IMR-90 (cell line): ENCODE results near the gene ORAI1. TPM values are rescaled to one million over a fixed set of nuclear protein-coding genes. Genes with fewer than 3 reads are reported as not detected.

Experiments used
- ATAC-seq: fragments of 200-7000 bp; cut with Tn5 transposase; 2 replicates; pipeline ENCODE4 v1.9.1; 2020; ENCODE audit warnings: low read depth, mild to moderate bottlenecking, moderate library complexity
- BruUV-seq: library from RNA; stranded (reverse); fragments of 400-500 nt; replicated peaks from 2 replicates; lab custom pipeline; 2021; lab: Mats Ljungman, UMichigan
- CTCF ChIA-PET: fragments of 300-600 bp; formaldehyde crosslinking; extraction: SDS; loops from one replicate; lab custom pipeline; 2021; ENCODE audit warnings: antibody characterized with exemption; lab: Yijun Ruan, JAX
- POLR2A ChIA-PET: fragments of 300-600 bp; sonication (Branson Sonifier 250); formaldehyde crosslinking; loops from one replicate; lab custom pipeline; 2022; ENCODE audit warnings: antibody characterized with exemption; ENCODE audit not compliant: unreplicated experiment; lab: Charles Lee
- DNase-seq: peaks from one replicate; pipeline ENCODE4 v3.0.0; 2013
- H2AFZ ChIP-seq: replicated peaks from 2 replicates; pipeline ENCODE3; 2013; ENCODE audit warnings: low read length, mild to moderate bottlenecking; ENCODE audit not compliant: poor library complexity
- H2AK5ac ChIP-seq: 2 replicates; pipeline ENCODE4 v1.6.1; 2013; ENCODE audit warnings: low read depth, low read length, inconsistent platforms
- H2AK9ac ChIP-seq: replicated peaks from 2 replicates; pipeline ENCODE3; 2013; ENCODE audit warnings: mild to moderate bottlenecking, low read depth, low read length, moderate library complexity; ENCODE audit not compliant: poor library complexity
- H2BK120ac ChIP-seq: 2 replicates; pipeline ENCODE4 v1.6.1; 2013; ENCODE audit warnings: low read depth, low read length, inconsistent platforms
- H2BK15ac ChIP-seq: 3 replicates; pipeline ENCODE4 v1.6.1; 2013; ENCODE audit warnings: low read depth, low read length, inconsistent platforms
- H2BK20ac ChIP-seq: 2 replicates; pipeline ENCODE4 v1.6.1; 2013; ENCODE audit warnings: low read depth, mild to moderate bottlenecking, inconsistent platforms, low read length, moderate library complexity
- H2BK5ac ChIP-seq: 2 replicates; pipeline ENCODE4 v1.6.1; 2013; ENCODE audit warnings: mild to moderate bottlenecking, low read depth, low read length, inconsistent platforms; ENCODE audit not compliant: poor library complexity, severe bottlenecking
- H3K14ac ChIP-seq: replicated peaks from 2 replicates; pipeline ENCODE4 v1.6.1; 2013; ENCODE audit warnings: low read depth, low read length, inconsistent platforms
- H3K18ac ChIP-seq: 2 replicates; pipeline ENCODE4 v1.6.1; 2013; ENCODE audit warnings: low read depth, low read length, control low read depth
- H3K23ac ChIP-seq: 2 replicates; pipeline ENCODE4 v1.6.1; 2013; ENCODE audit warnings: low read depth, low read length, inconsistent platforms
- H3K27ac ChIP-seq: 2 replicates; pipeline ENCODE4 v1.5.1; 2013; ENCODE audit warnings: mild to moderate bottlenecking, control low read depth, low read length; ENCODE audit not compliant: insufficient read depth
- H3K27me3 ChIP-seq: 2 replicates; pipeline ENCODE4 v1.6.1; 2013; ENCODE audit warnings: low read length; ENCODE audit not compliant: control insufficient read depth, insufficient read depth
- H3K36me3 ChIP-seq: 2 replicates; pipeline ENCODE4 v1.6.1; 2013; ENCODE audit warnings: low read length, mixed read lengths; ENCODE audit not compliant: control insufficient read depth, insufficient read depth
- H3K4ac ChIP-seq: 2 replicates; pipeline ENCODE4 v1.6.1; 2013; ENCODE audit warnings: low read depth, low read length, inconsistent platforms
- H3K4me1 ChIP-seq: 2 replicates; pipeline ENCODE4 v1.6.1; 2013; ENCODE audit warnings: low read length, mixed read lengths; ENCODE audit not compliant: control insufficient read depth, insufficient read depth
- H3K4me2 ChIP-seq: 2 replicates; pipeline ENCODE4 v1.6.1; 2013; ENCODE audit warnings: low read depth, mild to moderate bottlenecking, control low read depth, low read length, moderate library complexity
- H3K4me3 ChIP-seq: 2 replicates; pipeline ENCODE4 v1.5.1; 2013; ENCODE audit warnings: low read depth, mild to moderate bottlenecking, control low read depth, low read length, moderate library complexity; ENCODE audit not compliant: insufficient read depth
- H3K56ac ChIP-seq: 2 replicates; pipeline ENCODE4 v1.6.1; 2013; ENCODE audit warnings: low read length, inconsistent platforms; ENCODE audit not compliant: insufficient read depth; ENCODE audit errors: extremely low read depth
- H3K79me1 ChIP-seq, 2 experiments: 2 replicates each; pipeline ENCODE4 v1.6.1; 2013; ENCODE audit warnings: low read length in 2 of 2, inconsistent platforms in 1 of 2, low read depth in 1 of 2
- H3K9ac ChIP-seq: 2 replicates; pipeline ENCODE4 v1.6.1; 2013; ENCODE audit warnings: low read depth, low read length, control low read depth
- H3K9me1 ChIP-seq: 2 replicates; pipeline ENCODE4 v1.6.1; 2013; ENCODE audit warnings: low read length, inconsistent platforms; ENCODE audit not compliant: insufficient read depth
- H3K9me3 ChIP-seq: 2 replicates; pipeline ENCODE4 v1.6.1; 2013; ENCODE audit warnings: low read length; ENCODE audit not compliant: control insufficient read depth, insufficient read depth
- H4K20me1 ChIP-seq: 2 replicates; pipeline ENCODE4 v1.6.1; 2013; ENCODE audit warnings: low read length, inconsistent platforms; ENCODE audit not compliant: insufficient read depth
- H4K5ac ChIP-seq: 2 replicates; pipeline ENCODE4 v1.6.1; 2013; ENCODE audit warnings: mild to moderate bottlenecking, low read depth, low read length, control low read depth
- H4K8ac ChIP-seq, 2 experiments: 2 replicates each; pipeline ENCODE4 v1.6.1; 2013; ENCODE audit warnings: low read depth in 2 of 2, low read length in 2 of 2, control low read depth in 1 of 2, inconsistent platforms in 1 of 2
- H4K91ac ChIP-seq: 2 replicates; pipeline ENCODE4 v1.6.1; 2013; ENCODE audit warnings: low read depth, low read length, inconsistent platforms; ENCODE audit not compliant: insufficient read depth
- BHLHE40 ChIP-seq: fragments of 150-350 bp; IDR thresholded peaks from 2 replicates; pipeline ENCODE4 v1.6.1; 2016; ENCODE audit warnings: mild to moderate bottlenecking, low read depth, low read length
- CHD1 ChIP-seq: IDR thresholded peaks from 2 replicates; pipeline ENCODE4 v1.6.1; 2012; ENCODE audit warnings: low read depth, low read length, improper control_type of control experiment
- MAFK ChIP-seq: IDR thresholded peaks from 2 replicates; pipeline ENCODE4 v1.6.1; 2012; ENCODE audit warnings: low read depth, low read length, improper control_type of control experiment
- RAD21 ChIP-seq: IDR thresholded peaks from 2 replicates; pipeline ENCODE4 v1.6.1; 2012; ENCODE audit warnings: low read length, improper control_type of control experiment
- RCOR1 ChIP-seq: IDR thresholded peaks from 2 replicates; pipeline ENCODE4 v1.6.1; 2012; ENCODE audit warnings: mild to moderate bottlenecking, low read length, improper control_type of control experiment; ENCODE audit not compliant: insufficient replicate concordance
- SMC3 ChIP-seq: fragments of 150-350 bp; IDR thresholded peaks from 2 replicates; pipeline ENCODE4 v1.6.1; 2016; ENCODE audit warnings: low read depth, mild to moderate bottlenecking, antibody characterized with exemption, low read length, moderate library complexity
- WGBS, 2 experiments: methylation state at CpG; one replicate each; pipeline versions ENCODE4 v1.1.5 to v1.1.7; 2013; ENCODE audit warnings: missing lambda C conversion rate in 2 of 2; ENCODE audit not compliant: insufficient read length in 1 of 2; ENCODE audit errors: extremely low coverage in 2 of 2; 5-methylcytosine and 5-hydroxymethylcytosine counted together
- dilution Hi-C: fragments of 300-500 bp; cut with HindIII; formaldehyde crosslinking; loops from one replicate; pipeline ENCODE4 v1.14.3; 2018; ENCODE audit warnings: low sequenced_read_pairs; ENCODE audit not compliant: unreplicated experiment
- in situ Hi-C: fragments of 300-500 bp; cut with MboI; formaldehyde crosslinking; loops from 3 replicates; pipeline ENCODE4 v1.14.3; 2019; ENCODE audit warnings: low sequenced_read_pairs, inconsistent platforms, mixed read lengths
- intact Hi-C: fragments of 100-400 bp; cut with micrococcal nuclease; formaldehyde crosslinking; loops from 2 replicates; pipeline ENCODE4 v1.10.0; 2022
- polyA plus RNA-seq, 3 experiments: library from polyadenylated mRNA; depleted of rRNA; stranded (reverse); fragments of >200 nt; gene quantifications; 2 replicates each; pipeline ENCODE4 v1.2.3, GENCODE V29; 2012; ENCODE audit warnings: low replicate concordance in 1 of 3
- total RNA-seq: library from RNA; depleted of rRNA; stranded (reverse); fragments of >200 nt; gene quantifications from 2 replicates; pipeline ENCODE4 v1.2.3, GENCODE V29; 2012

ORAI1 gene
- total and polyA plus RNA-seq, 2 of the 4 experiments (the other 2 are of a cell fraction), result 3.9 to 22.7 TPM

- H3K9me1 ChIP-seq, result peaks cover 3% of the 10 kb centered on the region
- H3K9me3 ChIP-seq, result no peaks in the 10 kb centered on the region
- H3K23ac ChIP-seq, result peak overlapping the region; percentile 93
- peak overlapping the region; percentile 87 for H2AFZ ChIP-seq
- CTCF ChIA-PET, result interaction anchor here (1.4 to 1.9 kb wide), 3 partner anchors 25 to 49 kb away, joined by 4 to 12 read pairs (median 6); partner anchors contain the start of gene ORAI1
- peak overlapping the region; percentile 96 for H3K27ac ChIP-seq
- H3K56ac ChIP-seq, result peak overlapping the region; percentile 58; the same call in 1 of the 2 replicates
- in situ Hi-C loops (no loop called here), intact Hi-C loops (no loop called here), dilution Hi-C loops (no loop called here)
- H3K27me3 ChIP-seq, result no peaks in the 10 kb centered on the region
- no peak overlapping the region; the same call in 1 of the 2 replicates for H3K4me3 ChIP-seq
- H4K91ac ChIP-seq, result peak overlapping the region; percentile 96
- no TSS peak for BruUV-seq
- DNase-seq (no peak), ATAC-seq (peak; percentile 0; the same call in 1 of the 2 replicates)
- peak overlapping the region; percentile 62 for H3K4me2 ChIP-seq
- peak overlapping the region; percentile 76 for H3K14ac ChIP-seq
- H2BK20ac ChIP-seq, result peak overlapping the region; percentile 81
- H2BK5ac ChIP-seq, result peak overlapping the region; percentile 85
- peak overlapping the region; percentile 91 for H2BK120ac ChIP-seq
- POLR2A ChIA-PET, result interaction anchor here (0.5 to 0.6 kb wide), 3 partner anchors 58 to 1260 kb away, joined by 3 to 19 read pairs (median 11); no protein-coding TSS in a partner anchor
- no peaks in the 10 kb centered on the region for H4K20me1 ChIP-seq
- no peak for TF ChIP-seq BHLHE40
- no peak for TF ChIP-seq CHD1
- TF ChIP-seq RAD21, result no peak
- TF ChIP-seq RCOR1, result no peak
- no peak for TF ChIP-seq MAFK
- TF ChIP-seq SMC3, result no peak
- peak overlapping the region; percentile 91 for H2AK5ac ChIP-seq
- H3K4ac ChIP-seq, result peak overlapping the region; percentile 89
- peaks cover 23 to 51% of the 10 kb centered on the region in 2 experiments for H3K79me1 ChIP-seq
- peak overlapping the region; percentile 91; the same call in 2 of the 3 replicates for H2BK15ac ChIP-seq
- H3K36me3 ChIP-seq, result peaks cover 12% of the 10 kb centered on the region
- peak overlapping the region; percentile 83 for H2AK9ac ChIP-seq
- peak overlapping the region; percentile 83 to 93 for H4K8ac ChIP-seq
- WGBS, 2 experiments, result 60% methylated on average over 1 of the region's 10 CpGs; no CpG with 5 or more reads in 1 of the 2 experiments
- peak overlapping the region; percentile 79 for H4K5ac ChIP-seq
- H3K9ac ChIP-seq, result peak overlapping the region; percentile 70
- H3K4me1 ChIP-seq, result peaks cover 26% of the 10 kb centered on the region
- H3K18ac ChIP-seq, result peak overlapping the region; percentile 68
These were observed 48.7 kb upstream of the ORAI1 start for GRCh38 chr12:121577443-121578180.
